NB4 (cell line): ENCODE results near the gene CAMTA1.
"Not testable (repeated sequence)": the region's sequence is repeated elsewhere in the genome, so short reads cannot be mapped to it uniquely, and the experiment has no call there.

Experiments used
- DNase-seq: peaks from one replicate; pipeline ENCODE4 v3.0.0; 2010; ENCODE audit warnings: low read depth
- H3K4me3 ChIP-seq: one replicate; pipeline ENCODE4 v1.5.1; 2011; ENCODE audit warnings: mild to moderate bottlenecking, low read depth, low read length, moderate library complexity
- MYC ChIP-seq: IDR thresholded peaks from 2 replicates; pipeline ENCODE4 v1.6.1; 2011; ENCODE audit warnings: low read depth, low read length
- POLR2A ChIP-seq: IDR thresholded peaks from 2 replicates; pipeline ENCODE4 v1.6.1; 2011; ENCODE audit warnings: mild to moderate bottlenecking; ENCODE audit not compliant: insufficient read length; ENCODE audit errors: extremely low read depth
- TF ChIP-seq, protein P1 (sequence below): IDR thresholded peaks from 2 replicates; pipeline ENCODE4 v1.6.1; 2011; ENCODE audit warnings: low read depth, low read length
- TF ChIP-seq, protein P2 (sequence below): IDR thresholded peaks from one replicate; pipeline ENCODE4 v1.5.1; 2012; ENCODE audit warnings: low read depth, low read length

CAMTA1 gene

DNA sequence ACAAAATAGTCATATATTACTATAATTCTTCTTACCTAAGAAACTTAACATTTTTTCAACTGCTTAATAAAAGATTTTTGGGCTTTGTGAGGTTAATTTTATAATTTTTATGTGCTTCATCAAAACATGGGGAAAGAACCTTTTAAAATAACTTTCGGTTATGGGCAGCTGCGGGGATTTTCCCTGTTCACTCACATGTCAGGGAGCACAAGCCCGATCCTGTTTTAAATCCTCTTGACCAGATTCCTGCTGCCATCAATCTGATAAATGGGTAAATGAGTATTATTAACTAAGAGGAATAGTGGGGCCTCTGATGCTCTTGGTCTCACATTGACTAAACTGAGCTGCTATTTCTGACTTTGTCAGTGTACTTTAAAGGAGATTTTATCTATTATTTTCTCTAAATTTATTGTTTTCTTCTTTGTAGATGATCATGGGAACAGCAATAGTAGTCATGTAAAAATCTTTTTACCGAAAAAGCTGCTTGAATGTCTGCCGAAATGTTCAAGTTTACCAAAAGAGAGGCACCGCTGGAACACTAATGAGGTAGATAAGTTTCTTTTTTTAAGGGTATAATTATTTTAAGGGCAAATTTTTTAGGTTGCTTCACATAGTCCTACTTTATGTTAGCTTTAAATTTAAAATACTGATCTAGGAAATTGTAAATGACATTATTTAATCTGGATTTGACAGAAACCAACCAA, 39.6 kb downstream of the CAMTA1 start:
- TF ChIP-seq, protein P1, sequence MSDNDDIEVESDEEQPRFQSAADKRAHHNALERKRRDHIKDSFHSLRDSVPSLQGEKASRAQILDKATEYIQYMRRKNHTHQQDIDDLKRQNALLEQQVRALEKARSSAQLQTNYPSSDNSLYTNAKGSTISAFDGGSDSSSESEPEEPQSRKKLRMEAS = no peak
- no peak for TF ChIP-seq POLR2A
- TF ChIP-seq MYC = no peak
- TF ChIP-seq, protein P2, sequence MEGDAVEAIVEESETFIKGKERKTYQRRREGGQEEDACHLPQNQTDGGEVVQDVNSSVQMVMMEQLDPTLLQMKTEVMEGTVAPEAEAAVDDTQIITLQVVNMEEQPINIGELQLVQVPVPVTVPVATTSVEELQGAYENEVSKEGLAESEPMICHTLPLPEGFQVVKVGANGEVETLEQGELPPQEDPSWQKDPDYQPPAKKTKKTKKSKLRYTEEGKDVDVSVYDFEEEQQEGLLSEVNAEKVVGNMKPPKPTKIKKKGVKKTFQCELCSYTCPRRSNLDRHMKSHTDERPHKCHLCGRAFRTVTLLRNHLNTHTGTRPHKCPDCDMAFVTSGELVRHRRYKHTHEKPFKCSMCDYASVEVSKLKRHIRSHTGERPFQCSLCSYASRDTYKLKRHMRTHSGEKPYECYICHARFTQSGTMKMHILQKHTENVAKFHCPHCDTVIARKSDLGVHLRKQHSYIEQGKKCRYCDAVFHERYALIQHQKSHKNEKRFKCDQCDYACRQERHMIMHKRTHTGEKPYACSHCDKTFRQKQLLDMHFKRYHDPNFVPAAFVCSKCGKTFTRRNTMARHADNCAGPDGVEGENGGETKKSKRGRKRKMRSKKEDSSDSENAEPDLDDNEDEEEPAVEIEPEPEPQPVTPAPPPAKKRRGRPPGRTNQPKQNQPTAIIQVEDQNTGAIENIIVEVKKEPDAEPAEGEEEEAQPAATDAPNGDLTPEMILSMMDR = no peak
- H3K4me3 ChIP-seq = no peak overlapping the region
- no peak for DNase-seq

DNA sequence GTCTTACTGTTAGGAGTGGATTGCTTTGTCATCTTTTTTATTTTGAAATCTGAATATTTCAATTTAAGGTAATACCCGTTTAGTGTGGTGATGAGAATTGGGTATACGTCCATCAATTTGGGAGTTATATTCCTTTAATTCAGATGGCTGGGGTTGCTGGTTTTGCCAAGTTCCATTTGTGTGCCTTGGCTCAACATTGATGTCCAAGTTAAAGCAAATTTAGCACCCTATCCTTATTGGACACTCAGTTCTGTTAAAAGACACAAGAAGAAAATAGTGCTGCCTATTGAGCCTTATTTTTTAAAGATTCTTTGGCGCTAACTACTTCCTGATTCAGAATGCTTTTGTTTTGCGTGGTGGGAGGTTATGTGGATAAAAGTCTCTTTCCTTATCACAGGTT, 40.6 kb downstream of the CAMTA1 start:
- no peak overlapping the region for H3K4me3 ChIP-seq
- TF ChIP-seq MYC = no peak
- TF ChIP-seq, protein P1 = no peak
- TF ChIP-seq, protein P2 = no peak
- TF ChIP-seq POLR2A = no peak
- no peak for DNase-seq

DNA sequence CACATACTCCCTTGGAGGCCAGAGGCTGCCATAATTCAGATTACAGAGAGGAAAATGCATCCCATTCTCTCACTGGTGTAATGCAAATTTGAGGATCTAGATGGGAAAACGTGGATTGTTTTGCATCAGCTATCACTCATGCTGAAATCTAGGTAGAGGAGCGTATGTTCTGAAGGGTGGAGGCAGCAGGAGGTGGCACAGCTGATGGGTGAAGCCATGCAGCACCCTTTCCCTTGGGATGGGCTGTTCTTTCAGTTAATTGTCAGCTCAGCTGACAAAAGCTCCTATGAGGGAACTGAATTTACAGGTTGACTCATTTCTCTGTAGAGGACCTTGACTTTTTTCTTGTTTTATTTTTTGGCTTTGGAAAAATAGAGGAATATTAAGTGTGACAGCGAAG, 41.8 kb downstream of the CAMTA1 start:
- no peak for DNase-seq
- no peak overlapping the region for H3K4me3 ChIP-seq
- TF ChIP-seq, protein P2 = no peak
- TF ChIP-seq, protein P1 = no peak
- TF ChIP-seq POLR2A (no peak), MYC (no peak)

DNA sequence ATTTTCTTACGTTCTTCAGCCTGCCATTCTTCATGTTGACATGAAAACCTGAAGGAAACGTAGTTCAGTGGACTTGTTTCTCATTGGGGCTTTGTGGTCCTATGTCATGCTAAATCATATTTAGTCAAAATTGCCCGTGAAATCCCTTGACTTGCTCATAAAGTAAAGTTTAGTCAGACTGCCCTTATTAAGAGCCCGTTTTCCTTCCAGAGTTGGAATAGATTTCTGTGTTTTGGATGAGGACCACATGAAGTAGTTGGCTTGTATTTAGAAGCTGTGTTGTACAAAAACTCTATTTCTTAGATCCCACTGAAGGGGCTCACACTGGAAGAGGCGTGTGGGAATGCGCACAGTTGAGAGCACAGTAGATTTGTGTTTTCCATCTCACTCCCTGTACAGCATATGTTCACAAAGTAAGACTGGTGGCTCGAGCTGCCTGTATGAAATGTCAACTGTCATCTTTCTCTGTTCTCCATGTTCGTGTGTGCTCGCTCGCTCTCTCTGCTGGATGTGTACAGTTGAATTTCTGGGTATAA, 42.4 kb downstream of the CAMTA1 start:
- DNase-seq = no peak
- TF ChIP-seq MYC (no peak), POLR2A (no peak)
- TF ChIP-seq, protein P1 = no peak
- TF ChIP-seq, protein P2 = no peak
- H3K4me3 ChIP-seq = no peak overlapping the region

DNA sequence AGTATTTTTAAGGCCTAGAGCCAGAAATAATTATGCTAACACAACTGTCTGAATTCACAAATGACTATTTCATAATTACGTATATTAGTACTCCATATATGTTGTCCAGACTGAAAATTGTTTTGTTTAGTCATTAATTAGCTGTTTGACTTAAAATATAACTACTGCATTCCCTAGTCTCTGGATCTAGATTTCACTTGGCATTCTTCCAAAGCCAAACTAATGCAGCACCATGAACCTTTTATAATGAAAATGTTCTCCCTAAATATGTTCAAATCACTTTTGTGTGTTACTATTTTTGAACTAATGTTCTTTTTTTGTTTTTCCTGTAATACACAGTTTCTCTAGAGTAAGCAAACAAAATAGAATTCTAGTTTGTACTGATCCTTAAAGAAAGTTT, 46.1 kb downstream of the CAMTA1 start:
- TF ChIP-seq, protein P2 = no peak
- TF ChIP-seq POLR2A (no peak), MYC (no peak)
- TF ChIP-seq, protein P1 = no peak
- no peak for DNase-seq
- H3K4me3 ChIP-seq = no peak overlapping the region

DNA sequence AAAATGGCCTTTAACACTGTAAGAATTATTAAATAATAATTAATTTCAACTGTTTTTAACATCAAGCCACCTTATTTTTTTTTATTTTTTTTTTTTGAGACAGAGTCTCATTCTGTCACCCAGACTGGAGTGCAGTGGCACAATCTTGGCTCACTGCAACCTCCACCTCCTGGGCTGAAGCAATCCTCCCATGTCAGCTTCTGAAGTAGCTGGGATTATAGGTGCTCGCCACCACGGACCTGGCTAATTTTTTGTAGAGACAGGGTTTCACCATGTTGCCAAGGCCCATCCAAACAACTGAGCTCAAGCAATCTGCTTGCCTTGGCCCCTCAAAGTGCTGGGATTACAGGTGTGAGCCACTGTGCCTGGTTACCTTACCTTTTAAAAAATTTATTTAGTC, 46.8 kb downstream of the CAMTA1 start:
- not testable (repeated sequence) for DNase-seq, H3K4me3 ChIP-seq
